GM12875 (cell line): ENCODE data around the gene NOD1.

Source experiments
- H3K4me3 ChIP-seq: one replicate; pipeline ENCODE4 v1.5.1; 2011; ENCODE audit warnings: low read depth, low read length, control low read depth
- CTCF ChIP-seq: IDR thresholded peaks from 2 replicates; pipeline ENCODE4 v1.5.1; 2011; ENCODE audit warnings: low read depth, mild to moderate bottlenecking, control low read depth, inconsistent platforms, low read length, moderate library complexity, borderline replicate concordance; ENCODE audit not compliant: insufficient read depth

Gene NOD1

DNA sequence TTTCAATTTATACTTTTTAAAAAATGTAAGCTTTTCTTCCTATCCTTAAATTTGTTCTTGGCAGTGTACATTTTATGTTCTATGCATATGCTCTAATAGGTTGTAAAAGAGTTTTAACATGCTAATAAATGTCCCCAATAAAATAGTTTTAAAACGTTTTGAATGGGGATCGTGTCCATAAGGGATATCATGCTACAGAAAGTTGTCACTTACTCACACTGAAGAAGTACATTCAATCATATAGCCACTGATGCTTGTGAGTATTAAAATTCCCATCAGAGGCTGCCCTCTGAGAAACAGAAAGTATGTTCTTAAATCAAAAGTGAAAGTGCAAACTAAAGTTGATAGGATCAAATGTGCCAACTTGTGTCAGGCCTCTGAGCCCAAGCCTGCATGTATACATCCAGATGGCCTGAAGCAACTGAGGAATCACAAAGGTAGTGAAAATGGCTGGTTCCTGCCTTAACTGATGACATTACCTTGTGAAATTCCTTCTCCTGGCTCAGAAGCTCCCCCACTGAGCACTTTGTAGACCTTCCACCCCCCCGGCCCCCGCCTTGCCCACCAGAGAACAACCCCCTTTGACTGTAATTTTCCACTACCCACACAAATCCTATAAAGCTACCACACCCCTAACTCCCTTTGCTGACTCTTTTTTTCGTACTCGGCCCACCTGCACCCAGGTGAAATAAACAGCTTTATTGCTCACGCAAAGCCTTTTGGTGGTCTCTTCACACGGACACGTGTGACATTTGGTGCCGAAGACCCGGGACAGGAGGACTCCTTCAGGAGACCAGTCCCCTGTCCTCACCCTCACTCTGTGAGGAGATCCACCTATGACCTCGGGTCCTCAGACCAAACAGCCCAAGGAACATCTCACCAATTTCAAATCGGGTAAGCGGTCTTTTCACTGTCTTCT is 877 bp upstream of the NOD1 start:
- no peak for TF ChIP-seq CTCF
- H3K4me3 ChIP-seq, result peak overlapping the region; percentile 74

GRCh38 chr7:30476459-30477145 is 2.0 kb downstream of the NOD1 start:
- no peak overlapping the region for H3K4me3 ChIP-seq

DNA sequence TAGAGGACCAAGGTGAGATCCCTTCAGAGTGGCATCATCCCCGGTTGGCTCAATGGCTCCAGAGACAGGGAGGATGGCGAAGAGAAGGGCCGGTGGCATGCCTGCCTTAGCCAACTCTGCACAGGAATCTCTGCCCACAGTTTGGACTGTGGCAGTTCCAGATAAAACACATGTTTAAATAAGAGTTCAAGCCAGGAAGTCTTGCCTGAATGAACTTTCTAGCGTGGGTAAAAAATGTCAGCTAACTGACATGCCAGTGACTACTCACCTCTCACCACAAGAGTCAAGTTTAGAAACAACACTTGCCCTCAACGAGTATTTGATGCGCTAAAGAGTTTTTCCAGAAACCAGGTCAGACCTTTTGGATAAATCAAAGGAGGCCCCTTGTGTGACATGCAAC is 3.0 kb downstream of the NOD1 start:
- no peak overlapping the region for H3K4me3 ChIP-seq
- TF ChIP-seq CTCF, result no peak

More at GRCh38 chr7:30476459-30477145, 2.0 kb downstream of the NOD1 start:
- no peak for TF ChIP-seq CTCF

GRCh38 chr7:30474893-30475292 is 3.7 kb downstream of the NOD1 start:
- no peak for TF ChIP-seq CTCF
- H3K4me3 ChIP-seq, result no peak overlapping the region

DNA sequence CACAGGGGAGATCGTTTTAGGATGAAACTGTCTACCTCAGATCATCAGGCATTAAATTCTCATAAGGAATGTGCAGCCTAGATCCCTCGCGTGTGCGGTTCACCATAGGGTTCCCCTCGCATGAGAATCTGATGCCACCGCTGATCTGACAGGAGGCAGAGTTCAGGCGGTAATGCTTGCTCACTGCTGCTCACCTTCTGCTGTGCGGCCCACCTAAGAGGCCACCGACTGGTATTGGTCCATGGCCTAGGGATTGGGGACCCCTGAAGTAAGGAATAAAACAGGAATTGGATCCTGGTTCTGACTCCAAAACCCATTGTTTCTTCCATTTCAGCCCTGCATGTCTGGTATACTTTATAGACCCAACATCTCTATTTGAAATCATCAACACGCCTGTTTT is 4.1 kb downstream of the NOD1 start:
- no peak overlapping the region for H3K4me3 ChIP-seq
- no peak for TF ChIP-seq CTCF

- no peak for TF ChIP-seq CTCF
- no peak overlapping the region for H3K4me3 ChIP-seq
Measured at GRCh38 chr7:30473903-30474302, 4.7 kb downstream of the NOD1 start.
